Caki2 (cell line): ENCODE measurements around the gene TRMU. TPM values are rescaled to one million over a fixed set of nuclear protein-coding genes. Genes with fewer than 3 reads are reported as not detected.

Experiments
- DNase-seq: peaks from one replicate; pipeline ENCODE4 v3.0.0-alpha.2; 2015; ENCODE audit warnings: low read depth
- in situ Hi-C: cut with HindIII; loops from 2 replicates; pipeline ENCODE4 v1.10.0; 2016; ENCODE audit warnings: low sequenced_read_pairs, low pct_unique_long_range_greater_than_20kb, mixed read lengths
- total RNA-seq: library from RNA; depleted of rRNA; stranded (reverse); fragments of >200 nt; shearing (Covaris generic); gene quantifications from 2 replicates; pipeline ENCODE4 v1.2.3, GENCODE V29; 2014; ENCODE audit warnings: low replicate concordance

The TRMU gene
- total RNA-seq, 1 experiment from 2014 or later = 65.1 TPM

DNA sequence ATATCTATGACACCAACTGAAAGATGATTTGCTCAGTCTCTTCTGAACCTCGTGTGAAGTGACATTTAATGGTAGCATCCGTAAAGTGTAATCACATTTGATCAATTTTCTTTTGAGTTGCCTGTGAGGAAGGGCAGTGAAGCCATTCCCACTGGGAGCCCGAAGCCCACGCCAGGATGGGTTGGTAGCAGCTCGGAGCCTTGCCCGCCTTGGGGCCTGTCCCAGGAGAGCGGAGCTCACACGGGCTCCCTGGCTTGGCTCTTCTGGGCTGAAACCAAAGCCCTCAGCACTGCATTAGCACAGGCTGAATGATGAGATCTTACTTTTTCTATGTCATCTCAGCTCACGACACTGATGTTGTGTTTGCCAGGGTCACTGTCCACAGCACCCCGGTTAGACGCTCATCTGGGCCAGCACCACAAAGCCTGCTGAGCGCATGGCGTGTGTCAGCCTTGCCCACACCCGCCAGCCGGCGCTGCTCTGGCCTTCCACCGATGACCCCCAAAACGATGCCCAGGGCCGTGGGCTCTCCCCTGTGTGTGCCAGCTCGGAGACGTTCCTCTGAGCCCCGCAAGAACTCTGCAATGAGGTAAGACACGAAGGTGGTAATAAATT lies 9.3 kb upstream of the TRMU start:
- no peak for DNase-seq
- in situ Hi-C loops = no loop called here

DNA sequence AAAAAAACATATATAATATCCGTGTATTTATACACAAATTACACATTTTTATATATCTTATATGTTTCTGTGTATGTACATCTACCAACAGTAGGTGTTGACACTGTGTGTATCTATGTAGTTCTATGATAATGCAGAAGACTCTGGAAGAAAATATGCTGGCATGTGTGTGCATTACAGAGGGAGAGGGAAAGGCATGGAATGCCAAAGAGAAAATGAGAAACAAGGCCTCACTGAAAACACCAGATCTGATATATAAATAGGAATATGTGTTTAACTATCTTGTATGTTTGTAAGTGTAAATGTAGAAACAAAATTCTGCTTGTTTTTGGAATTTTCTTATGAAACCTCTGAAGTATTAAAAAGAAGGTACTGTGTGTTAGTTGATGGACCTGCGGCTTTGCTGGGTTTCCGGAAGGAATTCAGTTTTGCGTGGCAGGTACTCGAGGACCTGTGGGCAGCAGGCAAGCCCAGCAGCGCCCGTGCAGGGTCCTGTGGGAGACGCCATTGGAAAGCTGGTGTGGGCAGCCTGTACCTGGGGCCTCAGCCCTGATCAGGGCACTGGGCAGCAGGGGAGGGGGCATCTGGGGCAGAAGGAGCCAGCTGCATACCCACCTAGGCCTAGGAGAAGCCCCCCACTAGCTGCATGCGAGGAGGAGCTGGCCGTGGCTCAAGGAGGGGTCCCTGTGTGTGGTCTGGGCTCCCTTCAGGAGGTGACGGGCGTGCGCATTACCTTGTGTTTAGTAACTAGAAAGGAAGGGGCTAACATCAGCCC lies 7.6 kb upstream of the TRMU start:
- in situ Hi-C loops = no loop called here

DNA sequence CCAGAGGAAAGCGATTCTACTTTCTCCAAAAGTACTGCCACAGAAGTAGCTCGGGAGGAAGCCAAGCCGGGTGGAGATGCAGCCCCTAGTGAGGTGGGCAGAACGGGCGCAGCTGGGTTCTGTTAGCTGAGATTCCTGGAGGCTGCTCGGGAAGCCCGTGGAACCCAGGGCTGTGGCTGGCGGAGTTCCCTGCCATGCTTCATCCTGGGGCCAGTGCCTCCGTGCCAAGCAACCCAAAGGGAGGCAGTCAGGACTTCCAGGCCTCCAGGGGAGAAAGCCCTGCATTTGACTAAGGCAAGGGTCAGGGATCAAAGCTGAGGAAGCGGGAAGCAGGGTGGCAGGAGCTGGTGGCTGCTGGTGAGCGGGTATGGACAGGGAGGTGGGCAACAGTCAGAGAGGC lies 6.7 kb upstream of the TRMU start:
- in situ Hi-C loops = no loop called here
- no peak for DNase-seq

More for the DNA sequence above, 7.6 kb upstream of the TRMU start:
- no peak for DNase-seq

DNA sequence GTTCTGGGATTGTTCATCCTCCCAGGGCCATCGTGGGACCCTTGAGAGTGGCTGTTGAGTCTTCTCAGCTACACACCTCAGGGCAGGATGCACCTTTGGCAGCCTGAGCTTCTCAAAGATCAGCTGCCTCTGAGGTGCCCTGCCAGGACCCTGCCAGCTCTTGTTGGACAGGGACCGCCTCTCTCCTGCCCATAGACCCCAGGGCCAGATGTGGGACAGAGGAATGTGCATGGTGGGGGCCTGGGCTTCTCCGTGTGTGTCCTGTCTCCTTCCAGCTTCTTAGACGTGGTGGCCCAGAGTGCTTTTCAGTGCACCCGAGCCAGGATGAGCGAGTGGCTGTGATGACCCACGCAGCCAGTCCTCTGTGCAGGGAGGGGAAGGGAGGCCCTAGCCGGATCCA lies 5.9 kb upstream of the TRMU start:
- in situ Hi-C loops = loop anchor here (10.0 kb wide), 2 partner anchors 115 to 185 kb away; no protein-coding TSS in a partner anchor

DNA sequence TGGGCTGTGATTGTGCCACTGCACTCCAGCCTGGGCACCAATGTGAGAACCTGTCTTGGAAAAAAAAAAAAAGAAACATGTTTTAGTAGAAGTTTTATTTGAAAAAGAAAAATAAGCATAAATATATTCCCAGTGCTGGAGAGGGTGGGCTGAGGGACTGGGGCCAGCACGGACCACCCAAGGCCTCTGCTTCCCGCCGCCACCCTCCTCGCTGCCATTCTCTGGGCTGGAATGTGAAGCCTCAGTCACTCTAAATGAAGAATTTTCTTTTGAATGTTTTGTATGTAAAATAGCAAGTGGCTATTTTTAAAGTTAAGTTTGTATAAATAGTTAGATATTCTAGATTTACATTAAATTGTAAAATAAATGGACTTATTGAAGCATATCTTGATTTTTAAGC lies 5.1 kb upstream of the TRMU start:
- DNase-seq = no peak
- in situ Hi-C loops = loop anchor here (10.0 kb wide), 2 partner anchors 114 to 186 kb away; no protein-coding TSS in a partner anchor

More for the DNA sequence above, 5.9 kb upstream of the TRMU start:
- DNase-seq = no peak

DNA sequence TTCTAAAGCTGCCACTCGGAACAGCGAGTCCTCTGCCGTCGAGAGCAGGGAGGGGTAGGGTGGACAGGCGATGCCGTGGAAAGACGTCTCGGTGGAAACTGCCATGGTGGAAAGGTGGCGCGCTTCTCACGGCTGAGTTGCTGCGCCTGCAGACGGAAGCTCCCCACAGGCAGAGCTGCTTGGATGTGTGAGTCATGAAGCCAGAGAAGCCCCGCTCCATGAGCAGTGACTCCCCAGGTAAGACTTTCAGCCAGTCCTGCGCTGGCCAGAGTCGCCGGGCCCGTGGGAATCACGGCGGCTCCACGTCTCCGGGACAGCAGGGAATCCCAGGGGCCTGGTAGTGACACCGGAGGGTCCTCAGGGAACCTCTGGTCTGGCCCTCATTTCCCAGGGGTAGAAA lies 4.0 kb upstream of the TRMU start:
- in situ Hi-C loops = loop anchor here (10.0 kb wide), 2 partner anchors 113 to 187 kb away; no protein-coding TSS in a partner anchor
- DNase-seq = no peak

DNA sequence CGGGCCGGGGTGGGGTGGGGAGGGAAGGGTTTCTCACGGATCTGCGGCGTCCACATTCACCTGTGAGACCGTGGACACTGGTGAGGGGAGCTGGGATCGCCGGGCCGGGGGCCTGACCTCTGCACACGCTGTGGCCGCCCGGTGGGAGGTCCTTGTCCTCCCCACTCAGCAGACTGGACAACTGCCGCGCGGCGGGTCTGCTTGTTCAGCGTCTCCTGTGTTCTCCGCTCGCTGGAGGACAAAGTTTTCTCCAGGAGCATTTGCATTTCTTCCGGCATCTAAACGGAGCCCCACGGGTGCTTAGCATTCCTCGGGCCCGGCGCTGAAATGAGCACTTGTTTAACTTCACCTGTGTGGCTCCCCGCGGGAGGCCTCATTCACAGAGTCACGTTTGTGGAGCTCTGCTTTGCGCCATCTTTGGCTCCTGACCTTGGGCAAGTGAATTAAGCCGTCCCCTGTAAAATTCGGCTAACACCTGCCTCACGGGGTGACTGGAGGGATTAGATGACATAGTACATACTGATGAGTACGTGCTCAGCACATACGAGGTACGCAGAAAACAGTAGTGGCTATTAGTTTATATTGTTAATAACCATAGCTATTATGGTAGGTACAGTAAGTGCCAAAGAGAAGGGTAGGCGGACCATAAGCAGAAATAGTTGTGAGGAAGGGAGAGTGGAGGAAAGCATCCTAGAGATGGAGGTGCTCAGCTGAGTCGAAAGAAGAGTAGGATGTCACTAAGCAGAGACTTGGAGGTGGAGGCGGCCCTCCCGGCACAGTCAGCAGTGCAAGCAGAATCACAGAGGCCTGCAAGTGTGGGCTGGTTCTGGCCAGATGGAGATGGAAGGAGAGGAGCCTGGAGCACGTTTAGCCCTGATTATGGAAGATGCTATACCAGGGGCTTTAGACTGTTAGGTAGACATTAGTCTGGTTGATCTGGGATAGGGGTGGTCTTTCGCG lies 885 bp downstream of the TRMU start:
- no peak for DNase-seq
- in situ Hi-C loops = loop anchor here (10.0 kb wide), 2 partner anchors 108 to 192 kb away; no protein-coding TSS in a partner anchor

DNA sequence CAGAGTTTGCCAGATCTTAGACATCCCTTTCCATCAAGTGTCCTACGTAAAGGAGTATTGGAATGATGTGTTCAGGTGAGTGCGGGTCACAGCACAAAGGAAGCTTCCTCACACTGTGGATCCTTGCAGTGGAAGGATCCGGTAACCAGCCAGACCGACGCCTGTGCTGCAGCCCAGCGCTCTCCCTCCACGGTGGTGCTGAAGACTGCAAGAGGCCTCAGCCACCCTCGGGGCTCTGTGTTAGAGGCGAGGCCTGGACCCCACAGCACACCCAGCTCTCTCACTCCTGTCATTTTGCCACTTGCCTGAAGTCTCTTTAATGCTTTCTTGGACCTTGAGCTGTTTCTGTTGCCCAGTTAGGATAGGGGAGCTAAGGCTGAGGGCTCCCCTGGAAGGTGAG lies 2.4 kb downstream of the TRMU start:
- no peak for DNase-seq
- in situ Hi-C loops = loop anchor here (10.0 kb wide), 2 partner anchors 107 to 193 kb away; no protein-coding TSS in a partner anchor

DNA sequence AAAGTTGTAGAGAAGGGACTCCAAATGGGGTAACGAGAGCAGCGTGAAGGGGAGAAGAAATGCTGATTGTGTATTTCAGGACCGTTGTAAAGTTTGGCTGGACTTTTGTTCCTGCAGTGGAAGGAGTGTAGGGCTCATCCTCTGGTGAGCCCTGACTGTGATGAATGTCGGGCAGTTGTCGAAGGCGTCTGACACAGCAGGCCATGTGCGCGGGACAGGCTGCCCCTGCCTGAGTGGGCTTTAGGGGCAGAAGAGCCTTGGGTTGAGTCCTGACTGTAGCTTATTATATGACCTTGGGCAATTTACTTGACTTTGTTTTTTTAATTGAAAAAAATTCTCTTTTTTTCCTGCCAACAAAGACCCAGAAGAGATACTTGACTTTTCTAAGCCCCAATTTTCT lies 3.1 kb downstream of the TRMU start:
- DNase-seq = no peak
- in situ Hi-C loops = loop anchor here (10.0 kb wide), 2 partner anchors 106 to 194 kb away; no protein-coding TSS in a partner anchor

DNA sequence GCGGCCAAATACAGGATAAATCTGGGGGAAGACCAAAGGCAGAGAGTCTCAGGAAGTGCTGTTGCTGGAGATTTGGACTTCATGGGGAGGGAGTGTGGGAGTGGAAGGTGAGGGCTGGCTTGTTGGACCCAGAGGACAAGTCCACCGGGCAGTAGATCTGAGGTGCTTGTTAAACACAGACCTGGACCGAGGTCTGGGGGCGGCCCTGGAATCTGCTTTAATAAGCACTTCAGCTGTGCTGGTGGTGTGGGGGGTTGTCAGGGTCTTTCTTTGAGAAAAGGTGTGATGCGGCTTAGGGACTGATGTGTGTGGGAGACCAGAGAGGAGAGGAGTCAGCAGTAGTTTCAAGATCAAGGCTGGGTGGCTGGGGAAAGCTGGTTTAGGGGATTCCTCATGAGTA lies 4.4 kb downstream of the TRMU start:
- in situ Hi-C loops = loop anchor here (10.0 kb wide), 2 partner anchors 105 to 195 kb away; no protein-coding TSS in a partner anchor
- no peak for DNase-seq

DNA sequence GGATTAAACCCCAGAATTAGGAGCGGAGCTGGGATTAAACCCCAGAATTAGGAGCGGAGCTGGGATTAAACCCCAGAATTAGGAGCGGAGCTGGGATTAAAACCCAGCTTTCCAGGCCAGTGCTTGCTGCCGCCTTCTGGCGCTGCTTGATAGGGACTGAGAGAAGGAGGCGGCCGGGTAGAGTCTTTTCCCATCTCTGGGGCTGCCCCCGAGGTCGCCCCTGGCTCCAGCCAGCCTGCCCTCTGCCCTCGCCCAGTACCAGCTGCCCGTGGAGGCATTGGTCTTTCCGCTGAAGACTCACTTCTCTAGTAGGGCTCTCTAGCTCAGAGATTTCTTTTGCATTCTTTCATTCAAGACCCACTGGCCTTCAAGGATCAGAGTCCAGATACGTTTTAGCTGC lies 5.2 kb downstream of the TRMU start:
- no peak for DNase-seq
- in situ Hi-C loops = no loop called here

DNA sequence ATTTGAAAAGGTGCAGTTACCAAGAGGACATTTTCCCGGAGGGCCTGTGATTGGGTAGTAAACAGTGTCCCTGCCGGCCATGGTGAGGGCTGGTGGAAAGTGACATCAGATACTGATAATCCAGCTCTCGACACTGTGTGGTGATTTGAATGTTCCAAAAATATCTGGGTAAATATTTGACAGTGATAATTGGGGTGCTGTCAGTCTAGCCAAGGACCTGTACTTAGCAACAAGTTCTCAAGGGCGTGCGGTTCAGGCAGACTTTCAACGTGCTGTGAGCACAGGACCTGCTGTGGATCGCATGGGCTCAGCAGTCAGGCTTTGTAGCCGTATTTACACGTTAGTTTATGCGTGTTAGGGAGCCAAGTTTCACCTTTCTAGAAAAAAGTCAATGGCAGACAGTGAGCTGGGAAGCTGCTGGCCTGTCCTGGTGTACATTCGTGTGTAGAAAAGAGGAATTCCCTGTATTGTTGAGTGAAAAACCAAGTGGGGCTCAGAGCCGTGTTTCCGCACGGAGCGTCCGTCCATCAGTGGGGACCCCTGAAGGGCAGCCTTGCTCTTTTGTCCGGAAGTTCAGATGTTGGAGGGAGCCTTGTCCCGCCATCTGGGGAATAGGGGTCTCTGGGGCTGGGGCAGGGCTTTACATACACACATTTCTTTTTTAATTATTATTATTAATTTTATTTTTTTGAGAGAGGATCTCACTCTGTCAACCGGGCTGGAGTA lies 11.3 kb downstream of the TRMU start:
- no peak for DNase-seq
- in situ Hi-C loops = no loop called here

DNA sequence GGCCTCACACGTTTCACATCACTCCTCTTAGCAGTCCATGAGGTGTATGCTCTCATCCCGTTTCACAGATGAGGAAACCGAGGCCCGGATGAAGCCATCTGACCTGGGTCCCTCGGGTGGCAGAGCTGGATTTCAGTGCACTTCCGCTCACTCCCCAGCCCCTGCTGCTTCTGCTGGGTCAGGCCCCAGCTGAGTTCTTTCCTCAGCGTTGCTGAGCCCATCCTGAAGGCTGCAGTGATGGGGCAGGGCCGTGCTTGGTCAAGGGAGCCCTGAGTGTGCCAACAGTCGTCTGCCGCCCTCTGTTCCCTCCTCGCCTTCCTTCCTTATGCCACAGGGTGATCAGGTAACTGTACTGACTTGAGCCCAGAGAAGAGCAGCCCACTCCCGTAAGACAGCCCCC lies 12.1 kb downstream of the TRMU start:
- DNase-seq = no peak
- in situ Hi-C loops = no loop called here

DNA sequence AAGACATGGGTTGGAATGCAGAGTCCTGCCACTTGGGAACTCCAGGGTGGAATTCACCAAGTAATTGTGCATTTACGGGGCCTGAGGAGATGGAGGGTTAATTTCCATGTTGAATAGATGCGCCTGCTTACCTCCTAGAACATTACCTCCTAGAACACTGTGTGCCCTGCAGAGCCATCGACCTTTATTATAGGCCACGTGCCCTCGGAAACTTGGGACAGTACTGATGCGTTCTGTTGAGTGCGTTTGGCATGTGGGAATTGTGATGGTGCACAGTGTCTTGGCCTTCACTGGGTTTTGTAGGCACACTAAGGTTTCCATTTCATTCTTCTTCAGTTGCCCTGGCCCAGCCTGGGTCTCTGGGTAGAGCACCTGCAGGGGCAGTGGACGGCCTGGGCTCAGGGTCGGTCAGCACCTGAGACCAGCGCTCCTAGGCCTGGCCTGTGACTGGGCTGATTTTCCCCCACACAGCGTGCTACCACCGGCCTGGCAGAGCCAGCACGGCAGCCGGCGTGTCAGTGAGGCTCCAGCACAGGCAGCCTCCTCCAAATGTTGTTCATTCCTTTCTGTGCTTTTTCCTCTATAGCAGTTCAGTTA lies 12.7 kb downstream of the TRMU start:
- in situ Hi-C loops = no loop called here
- no peak for DNase-seq

DNA sequence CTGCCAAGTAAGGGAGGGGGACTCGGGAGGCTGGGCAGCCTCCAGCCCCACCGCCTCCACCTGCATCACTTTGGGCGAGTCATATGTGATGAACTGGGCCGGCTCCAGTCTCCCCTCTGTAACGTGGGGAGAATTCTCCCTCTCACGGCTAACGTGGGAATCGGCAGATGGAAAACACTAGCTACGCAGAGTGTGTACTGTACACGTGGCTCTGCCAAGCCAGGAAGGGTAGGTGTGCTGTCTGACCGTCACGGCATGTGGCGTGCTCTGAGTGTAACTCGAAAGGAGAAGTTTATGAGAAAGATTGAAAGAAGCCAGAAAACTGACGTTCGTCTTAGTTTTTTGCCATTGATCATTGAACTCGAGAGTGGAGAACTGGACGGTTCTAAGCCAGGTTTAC lies 13.7 kb downstream of the TRMU start:
- in situ Hi-C loops = no loop called here
- DNase-seq = no peak

DNA sequence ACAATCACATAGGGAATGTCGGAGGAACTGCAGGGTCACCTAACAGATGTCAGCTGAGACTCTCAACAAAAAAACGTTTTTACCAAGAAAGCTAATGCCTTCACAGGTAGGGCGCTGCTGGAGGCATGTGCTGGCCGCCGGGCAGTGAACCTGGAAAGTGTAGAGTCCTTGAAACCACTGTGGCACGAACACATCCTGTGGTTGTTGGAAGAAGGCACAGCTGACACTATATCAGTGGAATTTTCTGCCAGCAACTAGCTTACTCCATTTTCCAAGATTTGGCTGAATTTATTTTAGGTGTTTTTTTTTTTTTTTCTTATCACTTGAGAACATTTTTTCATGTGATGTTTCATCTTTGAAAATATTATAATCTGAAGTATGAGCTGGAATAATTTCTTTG lies 14.2 kb downstream of the TRMU start:
- no peak for DNase-seq
- in situ Hi-C loops = no loop called here

DNA sequence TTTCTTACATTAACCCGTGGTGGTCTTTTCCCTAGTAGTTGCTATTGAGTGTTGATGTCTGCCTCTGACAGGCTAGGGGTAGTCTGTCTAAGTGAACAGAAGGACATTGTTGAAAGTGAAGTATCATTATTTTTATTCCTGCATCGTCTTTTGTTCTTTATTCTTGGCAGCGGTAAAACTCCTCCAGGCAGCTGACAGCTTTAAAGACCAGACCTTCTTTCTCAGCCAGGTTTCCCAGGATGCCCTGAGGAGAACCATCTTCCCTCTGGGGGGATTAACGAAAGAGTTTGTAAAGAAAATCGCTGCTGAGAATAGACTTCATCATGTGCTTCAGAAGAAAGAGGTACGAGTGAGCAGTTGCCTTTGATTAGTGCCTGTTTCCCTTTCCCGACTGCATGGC lies 14.6 kb downstream of the TRMU start:
- in situ Hi-C loops = no loop called here
- DNase-seq = no peak

DNA sequence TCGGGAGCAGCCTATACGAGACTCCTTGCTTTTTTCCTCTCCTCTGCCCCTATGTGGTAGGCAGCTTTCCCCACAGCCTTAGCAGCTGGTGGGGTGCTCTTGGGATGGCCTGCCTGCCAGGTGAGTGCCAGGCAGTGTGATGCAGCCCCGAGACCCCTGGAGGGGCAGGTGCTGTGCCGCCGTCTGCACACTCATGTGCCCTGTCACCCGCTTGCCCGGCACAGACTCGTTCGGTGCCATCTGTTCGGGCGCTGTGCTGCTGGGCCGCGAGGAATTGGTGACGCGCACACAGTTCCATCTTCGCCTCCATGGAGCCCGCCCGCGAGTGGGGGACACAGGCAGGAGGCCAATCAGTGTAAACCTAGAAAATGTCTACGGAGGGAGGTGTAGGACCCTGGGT lies 15.1 kb downstream of the TRMU start:
- in situ Hi-C loops = no loop called here
- no peak for DNase-seq
